ENCODE results near the gene LRRC42.

DNA sequence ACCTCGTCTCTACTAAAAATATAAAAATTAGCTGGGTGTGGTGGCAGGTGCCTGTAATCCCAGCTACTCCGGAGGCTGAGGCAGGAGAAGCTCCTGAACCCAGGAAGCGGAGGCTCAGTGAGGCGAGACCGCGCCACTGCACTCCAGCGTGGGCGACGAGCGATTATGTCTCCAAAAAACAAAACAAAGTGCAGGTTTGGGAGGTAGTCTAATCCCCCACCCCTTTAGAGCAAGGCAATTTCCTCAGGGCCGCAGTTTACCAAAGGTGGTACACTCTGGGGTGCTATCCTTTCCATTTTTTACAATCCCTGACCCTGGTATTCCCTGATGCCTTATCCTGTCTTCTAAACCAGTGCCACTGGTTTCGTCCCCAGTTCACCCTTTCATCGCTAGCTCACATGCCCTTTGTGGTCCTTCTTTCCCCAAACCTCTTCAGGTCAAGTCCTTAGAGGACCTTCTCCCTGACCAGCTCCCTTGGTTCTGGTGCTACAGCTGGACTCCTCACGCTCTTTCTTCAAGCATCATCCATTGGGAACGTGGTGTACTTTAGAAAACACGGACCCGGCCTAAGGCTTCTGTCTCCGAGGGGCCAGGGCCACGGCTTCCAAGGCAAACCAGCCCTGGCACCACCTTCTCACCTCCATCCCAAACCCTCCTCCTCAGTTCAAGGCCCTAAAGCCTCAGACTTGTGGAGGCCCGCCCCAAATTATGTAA, 1.5 kb upstream of the LRRC42 start:
- TF ChIP-seq ARNT (IDR thresholded peaks at IDR 0.05) = no peak
- TF ChIP-seq ELF4 (IDR thresholded peaks at IDR 0.05) = no peak
- no peak for TF ChIP-seq FOXM1 (IDR thresholded peaks at IDR 0.05; ENCODE audit: borderline replicate concordance)
- TF ChIP-seq, protein P1, sequence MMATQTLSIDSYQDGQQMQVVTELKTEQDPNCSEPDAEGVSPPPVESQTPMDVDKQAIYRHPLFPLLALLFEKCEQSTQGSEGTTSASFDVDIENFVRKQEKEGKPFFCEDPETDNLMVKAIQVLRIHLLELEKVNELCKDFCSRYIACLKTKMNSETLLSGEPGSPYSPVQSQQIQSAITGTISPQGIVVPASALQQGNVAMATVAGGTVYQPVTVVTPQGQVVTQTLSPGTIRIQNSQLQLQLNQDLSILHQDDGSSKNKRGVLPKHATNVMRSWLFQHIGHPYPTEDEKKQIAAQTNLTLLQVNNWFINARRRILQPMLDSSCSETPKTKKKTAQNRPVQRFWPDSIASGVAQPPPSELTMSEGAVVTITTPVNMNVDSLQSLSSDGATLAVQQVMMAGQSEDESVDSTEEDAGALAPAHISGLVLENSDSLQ (IDR thresholded peaks at IDR 0.05) = no peak
- TF ChIP-seq TARDBP (IDR thresholded peaks at IDR 0.05) = no peak
- TF ChIP-seq L3MBTL2 (conservative IDR thresholded peaks at IDR 0.05) = no peak
- TF ChIP-seq FOXK2 (IDR thresholded peaks at IDR 0.05) = no peak
- TF ChIP-seq ZNF384 (IDR thresholded peaks at IDR 0.05) = no peak
- TF ChIP-seq CTBP1 (IDR thresholded peaks at IDR 0.05; ENCODE audit: borderline replicate concordance) = no peak
- no peak for TF ChIP-seq FOXA1 (IDR thresholded peaks at IDR 0.05)
- no peak for TF ChIP-seq BHLHE40 (IDR thresholded peaks at IDR 0.05; ENCODE audit: borderline replicate concordance)
